Heart right ventricle (tissue), 16 donors: Measurements from ENCODE around the gene CDC42SE2. TPM values are rescaled to one million over a fixed set of nuclear protein-coding genes. Genes with fewer than 3 reads are reported as not detected.

Source experiments
- ATAC-seq, 8 donors: fragments of 200-7000 bp; cut with Tn5 transposase; one replicate each; pipeline ENCODE4 v1.9.1; 2020; ENCODE audit warnings: mild to moderate bottlenecking in 8 of 8, moderate library complexity in 8 of 8, moderate number of reproducible peaks in 1 of 8
- DNase-seq, 2 donors: peaks; one replicate each; pipeline ENCODE4 v3.0.0-alpha.2; 2020
- H3K27ac ChIP-seq, 10 donors: fragments of 200-600 bp; sonication (generic) in 2 of 10; one replicate each; pipeline versions ENCODE4 v1.5.0 to v1.8.0; 2020 to 2022; ENCODE audit warnings: mild to moderate bottlenecking in 3 of 10
- H3K27me3 ChIP-seq, 7 donors: fragments of 200-600 bp; one replicate each; pipeline ENCODE4 v1.8.0; 2021 to 2022; ENCODE audit warnings: mild to moderate bottlenecking in 2 of 7
- H3K36me3 ChIP-seq, 9 donors: fragments of 200-600 bp; sonication (generic) in 1 of 9; one replicate each; pipeline versions ENCODE4 v1.5.0 to v1.8.0; 2020 to 2022; ENCODE audit warnings: mild to moderate bottlenecking in 2 of 9
- H3K4me1 ChIP-seq, 9 donors: fragments of 200-600 bp; sonication (generic) in 1 of 9; one replicate each; pipeline versions ENCODE4 v1.5.0 to v1.8.0; 2020 to 2022; ENCODE audit warnings: mild to moderate bottlenecking in 4 of 9
- H3K4me3 ChIP-seq, 10 donors: fragments of 200-600 bp; sonication (generic) in 2 of 10; one replicate each; pipeline versions ENCODE4 v1.5.0 to v1.8.0; 2020 to 2022; ENCODE audit warnings: mild to moderate bottlenecking in 7 of 10, moderate library complexity in 2 of 10
- H3K9me3 ChIP-seq, 11 donors: fragments of 200-600 bp in 10 of 11; sonication (generic) in 2 of 11; one replicate each; pipeline versions ENCODE4 v1.5.0 to v1.8.0; 2013 to 2022; ENCODE audit warnings: mild to moderate bottlenecking in 2 of 11, control low read depth in 1 of 11, moderate library complexity in 1 of 11
- CTCF ChIP-seq, 9 donors: fragments of 200-600 bp; sonication (generic) in 2 of 9; IDR thresholded peaks; one replicate each; pipeline versions ENCODE4 v1.5.0 to v1.8.0; 2021 to 2022; ENCODE audit warnings: antibody characterized with exemption in 9 of 9, mild to moderate bottlenecking in 5 of 9, moderate library complexity in 1 of 9
- WGBS, 2 donors: extraction: QIAGEN DNeasy Blood & Tissue Kit; methylation state at CpG; one replicate each; pipeline ENCODE4 v1.1.7; 2013; ENCODE audit warnings: inconsistent platforms in 1 of 2; 5-methylcytosine and 5-hydroxymethylcytosine counted together
- intact Hi-C, 10 donors: fragments of 100-400 bp; cut with DNase I; formaldehyde crosslinking; loops; one replicate each; pipeline versions ENCODE4 v1.11.1 to v1.14.2; 2022
- polyA plus RNA-seq, 2 donors: library from polyadenylated mRNA; stranded (reverse); fragments of 200-250 nt; gene quantifications; one replicate each; pipeline ENCODE4 v1.2.3, GENCODE V29; 2013
- total RNA-seq, 10 donors: library from RNA; stranded (reverse); fragmentation: NEBNext Ultra II Directional in 3 of 10; extraction: Animal tissue kit (Norgen Biotek cat#: 25700) in 3 of 10; gene quantifications; one replicate each; pipeline versions ENCODE4 v1.2.1 to v1.2.4, GENCODE V29; 2021 to 2023
- donor health status: Arrhythmogenic right ventricular cardiomyopathy.
- donor health status: ischemic (EF 13 %, LVEDD 7.1; RV severe dilation, severe dysfunction).
- donor health status: healthy with polysubstance abuse.
- donor health status: DM: no; HTN: yes; CAD: no.
- donor health status: DM: no; HTN: no; CAD: no.
- donor health status: ischemic (EF 25% LVEDD 6.9; RV normal size, moderate dysfunction).
- donor health status: ischemic (EF 25% LVEDD 5.7; RV mildly dilated, moderate dysfunction).
- donor health status: healthy.
- donor health status: DM: yes; HTN: yes; CAD: no.
- donor health status: Ischemic cardiomyopathy.
- donor health status: ischemic (EF 35%, LVEDD 5.7; RV mildly dilated, moderate dysfunction).
- donor health status: nonischemic (EF 11% LVEDD 7.7; RV severe dilation, severe dysfunction).
- donor health status: DM: yes; HTN: yes; CAD: no.
- donor health status: PGD.
- donor health status: ischemic (EF 29% LVEDD 5.4; RV normal size, mild dysfunction).
- donor health status: nonischemic (EF 23%, LVEDD 6.1; RV moderate dilation, normal function).

CDC42SE2 gene
- total and polyA plus RNA-seq, 12 donors: 5.4 to 25.8 (median 11.1) TPM

GRCh38 chr5:131389096-131389868 is 125.4 kb downstream of the CDC42SE2 start:
- peaks cover 0 to 91% (median 0%) of the 10 kb centered on the region in 9 donors for H3K36me3 ChIP-seq
- no peak overlapping the region for H3K27ac ChIP-seq
- no peak overlapping the region for H3K4me3 ChIP-seq
- no peaks in the 10 kb centered on the region for H3K9me3 ChIP-seq
- 91 to 93% methylated on average over 4 of the region's 4 CpGs for WGBS, 2 donors
- intact Hi-C loops: loop anchor here in 3 of 10 donors (10.0 kb wide), 2 partner anchors 124 to 224 kb away; partner anchors contain the start of genes CDC42SE2 (in 2 of the 3) and HINT1 (in 1 of the 3)
- ATAC-seq: no peak
- TF ChIP-seq CTCF (IDR thresholded peaks at IDR 0.05): no peak
- H3K27me3 ChIP-seq: no peaks in the 10 kb centered on the region
- DNase-seq: no peak
- H3K4me1 ChIP-seq: peaks cover 0 to 31% (median 3%) of the 10 kb centered on the region in 9 donors

DNA sequence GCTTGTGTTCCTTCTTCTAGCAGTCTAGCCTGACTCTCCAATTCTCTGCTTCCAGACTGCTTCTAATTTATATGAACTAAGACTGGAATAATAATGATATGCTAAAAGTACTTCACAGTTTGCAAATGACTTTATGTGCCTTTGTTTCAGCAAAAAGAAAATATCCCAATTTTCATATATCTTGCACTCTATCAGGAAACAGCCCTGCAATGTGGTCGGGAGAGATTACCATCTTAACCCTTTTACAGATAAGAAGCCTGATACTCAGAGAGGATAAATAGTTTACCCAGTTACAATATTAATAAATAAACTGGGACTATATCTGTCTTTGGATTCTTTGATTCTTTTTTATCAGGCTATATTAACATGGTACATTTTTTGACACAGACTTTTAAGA is 126.0 kb downstream of the CDC42SE2 start:
- Histone ChIP-seq H3K4me3 (no peak overlapping the region), H3K27me3 (no peaks in the 10 kb centered on the region), H3K9me3 (no peaks in the 10 kb centered on the region), H3K27ac (no peak overlapping the region), H3K36me3 (peaks cover 0 to 96% (median 0%) of the 10 kb centered on the region in 9 donors), H3K4me1 (peaks cover 0 to 30% (median 3%) of the 10 kb centered on the region in 9 donors)
- intact Hi-C loops: loop anchor here in 4 of 10 donors (10.0 kb wide), 2 partner anchors 125 to 225 kb away; partner anchors contain the start of genes CDC42SE2 (in 3 of the 4) and HINT1 (in 1 of the 4)
- DNase-seq (no peak), ATAC-seq (no peak)
- 59 to 70% methylated on average over 1 of the region's 1 CpG for WGBS, 2 donors
- no peak for TF ChIP-seq CTCF (IDR thresholded peaks at IDR 0.05)

DNA sequence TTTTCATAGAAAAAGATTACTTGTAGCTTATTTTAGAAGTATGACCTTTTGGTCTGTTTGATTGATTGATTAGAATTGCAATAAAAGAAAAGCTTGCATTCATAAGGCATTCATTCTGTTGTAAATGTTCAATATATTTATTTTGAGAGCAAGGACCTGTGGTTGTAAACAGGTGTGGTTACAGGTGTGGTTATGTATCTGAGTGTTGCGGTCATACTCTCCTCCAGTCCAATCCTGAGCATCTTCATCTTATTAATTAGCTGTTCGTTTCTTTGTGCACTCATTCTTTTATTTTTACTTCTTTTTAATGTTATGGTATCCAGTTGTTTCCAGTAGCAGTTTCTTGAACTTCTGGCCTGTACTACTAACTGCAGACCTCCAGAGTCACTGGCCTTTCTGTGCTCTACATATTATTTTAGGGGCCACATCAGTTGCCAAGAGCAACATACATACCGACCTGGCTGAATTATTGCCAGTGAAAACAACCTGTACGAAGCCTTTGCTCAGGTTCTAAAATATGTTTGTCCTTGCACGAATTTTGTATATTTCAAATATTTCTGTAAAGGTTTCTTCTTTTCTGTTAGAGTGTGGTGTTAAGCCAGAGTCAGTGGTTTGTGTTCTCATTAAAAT is 128.7 kb downstream of the CDC42SE2 start:
- H3K27ac ChIP-seq: peak overlapping the region in 1 of 10 donors; percentile 19
- H3K4me1 ChIP-seq: peaks cover 0 to 15% (median 3%) of the 10 kb centered on the region in 9 donors
- no peaks in the 10 kb centered on the region for H3K27me3 ChIP-seq
- H3K4me3 ChIP-seq: no peak overlapping the region
- DNase-seq: no peak
- intact Hi-C loops: loop anchor here in 1 of 10 donors (10.0 kb wide), 1 partner anchor 128 kb away; the partner anchor contains the start of gene CDC42SE2
- H3K36me3 ChIP-seq: peaks cover 0 to 98% (median 0%) of the 10 kb centered on the region in 9 donors
- 85 to 87% methylated on average over 5 of the region's 5 CpGs for WGBS, 2 donors
- ATAC-seq: no peak
- no peaks in the 10 kb centered on the region for H3K9me3 ChIP-seq
- no peak for TF ChIP-seq CTCF (IDR thresholded peaks at IDR 0.05)

- peak in 7 of 8 donors; percentile 33 to 84 (median 64) for ATAC-seq
- intact Hi-C loops: loop anchor here in 1 of 10 donors (10.0 kb wide), 1 partner anchor 129 kb away; the partner anchor contains the start of gene CDC42SE2
- Histone ChIP-seq H3K9me3 (no peaks in the 10 kb centered on the region), H3K36me3 (peaks cover 0 to 98% (median 0%) of the 10 kb centered on the region in 9 donors), H3K27me3 (no peaks in the 10 kb centered on the region), H3K4me3 (no peak overlapping the region), H3K27ac (peak overlapping the region in 3 of 10 donors; percentile 5 to 52 (median 27)), H3K4me1 (peaks cover 0 to 15% (median 3%) of the 10 kb centered on the region in 9 donors)
- 54 to 60% methylated on average over 5 of the region's 5 CpGs for WGBS, 2 donors
- no peak for DNase-seq
- no peak for TF ChIP-seq CTCF (IDR thresholded peaks at IDR 0.05)
Measured at GRCh38 chr5:131393498-131393968, 129.7 kb downstream of the CDC42SE2 start.
